Pancreas (tissue), 10 donors: ENCODE results near the gene TBX6. TPM values are rescaled to one million over a fixed set of nuclear protein-coding genes. Genes with fewer than 3 reads are reported as not detected.
"Not testable (repeated sequence)": the region's sequence is repeated elsewhere in the genome, so short reads cannot be mapped to it uniquely, and the experiment has no call there.

Source experiments
- ATAC-seq, 4 donors: fragments of 200-7000 bp; cut with Tn5 transposase; one replicate each; pipeline versions ENCODE4 v1.8.0 to v1.9.1; 2020; ENCODE audit warnings: mild to moderate bottlenecking in 4 of 4, moderate library complexity in 4 of 4
- DNase-seq, 6 donors: peaks; one replicate each; pipeline ENCODE4 v3.0.0-alpha.2; 2020
- FAIRE-seq: peaks from 2 replicates; lab custom pipeline; 2012; peaks lifted over from hg19 to GRCh38; lab: Jason Lieb, UNC
- H3K27ac ChIP-seq, 4 donors: fragments of 200-600 bp; sonication (generic); 1 replicate in 3 of 4; 2 replicates in 1 of 4; pipeline versions ENCODE4 v1.5.0 to v1.8.0; 2020
- H3K27me3 ChIP-seq, 4 donors: fragments of 200-600 bp; one replicate each; pipeline ENCODE4 v1.8.0; 2021
- H3K36me3 ChIP-seq, 3 donors: fragments of 200-600 bp; sonication (generic) in 1 of 3; one replicate each; pipeline versions ENCODE4 v1.5.0 to v1.8.0; 2020 to 2021
- H3K4me1 ChIP-seq, 3 donors: fragments of 200-600 bp; one replicate each; pipeline ENCODE4 v1.8.0; 2021
- H3K4me3 ChIP-seq, 4 donors: fragments of 200-600 bp; sonication (generic) in 2 of 4; one replicate each; pipeline versions ENCODE4 v1.5.0 to v1.8.0; 2020 to 2021
- H3K9me3 ChIP-seq, 4 donors: fragments of 200-600 bp; one replicate each; pipeline ENCODE4 v1.8.0; 2021
- WGBS, 2 donors: extraction: QIAGEN DNeasy Blood & Tissue Kit; methylation state at CpG; one replicate each; pipeline ENCODE4 v1.1.7; 2013; 5-methylcytosine and 5-hydroxymethylcytosine counted together
- intact Hi-C, 3 donors: fragments of 100-400 bp; cut with DNase I; formaldehyde crosslinking; loops; one replicate each; pipeline versions ENCODE4 v1.11.1 to v1.14.2; 2022
- polyA plus RNA-seq, 2 donors: library from polyadenylated mRNA; stranded (reverse); fragments of 200-250 nt; gene quantifications; one replicate each; pipeline ENCODE4 v1.2.3, GENCODE V29; 2013
- total RNA-seq, 6 donors: library from RNA; stranded (reverse); fragmentation: NEBNext Ultra II Directional in 4 of 6; extraction: Animal tissue kit (Norgen Biotek cat#: 25700) in 4 of 6; gene quantifications; one replicate each; pipeline versions ENCODE4 v1.2.1 to v1.2.4, GENCODE V29; 2021 to 2023
- TF ChIP-seq, protein P1 (sequence below), 4 donors: fragments of 200-600 bp; sonication (generic) in 3 of 4; IDR thresholded peaks; one replicate each; pipeline versions ENCODE4 v1.5.0 to v1.8.0; 2021; ENCODE audit warnings: antibody characterized with exemption in 4 of 4
- donor health status: healthy with polysubstance abuse.
- donor health status: DM: no; HTN: no; CAD: no; lungs with moderate emphysema.
- donor health status: DM: no; HTN: no; CAD: no.
- donor health status: control.
- donor health status: control.
- donor health status: Bipolar disorder and iron deficiency.
- donor health status: DM: yes; HTN: yes; CAD: no.
- donor health status: DM: no; HTN: no; CAD: no.
- donor health status: DM: no; HTN: no; CAD: no.
- donor health status: DM: yes; HTN: yes; CAD: no.

Gene TBX6
- total and polyA plus RNA-seq, 8 donors = 1.3 to 3.6 (median 2.1) TPM

DNA sequence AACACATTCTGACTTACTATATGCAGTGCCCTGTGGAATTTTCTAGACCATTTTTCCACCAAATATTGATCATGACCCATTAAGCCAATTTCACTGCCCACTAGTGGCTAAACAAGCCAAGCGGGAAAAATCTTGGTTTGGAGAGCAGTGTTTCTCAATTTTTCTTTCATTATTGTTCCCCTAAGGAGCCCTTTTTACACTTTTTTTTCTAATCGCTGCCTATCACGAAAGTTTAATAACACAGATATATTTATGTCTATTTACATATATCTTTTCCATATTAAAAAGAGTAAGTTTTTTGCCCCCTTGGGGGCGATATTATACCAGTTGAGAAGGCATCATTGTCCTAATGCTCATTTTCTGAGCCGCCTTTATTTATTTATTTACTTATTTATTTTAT lies 49.9 kb downstream of the TBX6 start:
- ATAC-seq = peak in 3 of 4 donors; percentile 54 to 62 (median 59)

DNA sequence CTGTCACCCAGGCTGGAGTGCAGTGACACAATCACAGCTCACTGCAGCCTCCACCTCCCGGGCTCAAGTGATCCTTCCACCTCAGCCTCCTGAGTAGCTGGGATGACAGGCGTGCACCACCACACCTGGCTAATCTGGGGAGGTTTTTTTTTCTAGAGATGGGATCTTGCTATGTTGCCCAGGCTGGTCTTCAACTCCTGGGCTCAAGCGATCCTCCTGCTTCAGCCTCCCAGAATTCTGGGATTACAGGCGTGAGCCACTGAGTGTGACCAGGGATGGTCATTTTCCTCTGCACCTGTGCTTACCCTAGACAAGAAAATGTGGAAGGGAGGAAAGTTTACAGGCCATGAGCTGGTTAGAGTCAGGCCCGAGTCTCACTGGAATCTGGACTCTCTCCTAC lies 51.0 kb downstream of the TBX6 start:
- H3K27me3 ChIP-seq, FAIRE-seq, ATAC-seq, DNase-seq, intact Hi-C loops, H3K9me3 ChIP-seq, H3K27ac ChIP-seq, H3K4me1 ChIP-seq, H3K4me3 ChIP-seq, H3K36me3 ChIP-seq: not testable (repeated sequence)
- 77 to 82% methylated on average over 5 of the region's 5 CpGs for WGBS, 2 donors

More for the DNA sequence above, 49.9 kb downstream of the TBX6 start:
- TF ChIP-seq, protein P1, sequence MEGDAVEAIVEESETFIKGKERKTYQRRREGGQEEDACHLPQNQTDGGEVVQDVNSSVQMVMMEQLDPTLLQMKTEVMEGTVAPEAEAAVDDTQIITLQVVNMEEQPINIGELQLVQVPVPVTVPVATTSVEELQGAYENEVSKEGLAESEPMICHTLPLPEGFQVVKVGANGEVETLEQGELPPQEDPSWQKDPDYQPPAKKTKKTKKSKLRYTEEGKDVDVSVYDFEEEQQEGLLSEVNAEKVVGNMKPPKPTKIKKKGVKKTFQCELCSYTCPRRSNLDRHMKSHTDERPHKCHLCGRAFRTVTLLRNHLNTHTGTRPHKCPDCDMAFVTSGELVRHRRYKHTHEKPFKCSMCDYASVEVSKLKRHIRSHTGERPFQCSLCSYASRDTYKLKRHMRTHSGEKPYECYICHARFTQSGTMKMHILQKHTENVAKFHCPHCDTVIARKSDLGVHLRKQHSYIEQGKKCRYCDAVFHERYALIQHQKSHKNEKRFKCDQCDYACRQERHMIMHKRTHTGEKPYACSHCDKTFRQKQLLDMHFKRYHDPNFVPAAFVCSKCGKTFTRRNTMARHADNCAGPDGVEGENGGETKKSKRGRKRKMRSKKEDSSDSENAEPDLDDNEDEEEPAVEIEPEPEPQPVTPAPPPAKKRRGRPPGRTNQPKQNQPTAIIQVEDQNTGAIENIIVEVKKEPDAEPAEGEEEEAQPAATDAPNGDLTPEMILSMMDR (IDR thresholded peaks at IDR 0.05) = peak in 3 of 4 donors; percentile 25 to 35 (median 33)
- no peak for DNase-seq
- H3K27me3 ChIP-seq = no peaks in the 10 kb centered on the region
- H3K27ac ChIP-seq = no peak overlapping the region
- no peaks in the 10 kb centered on the region for H3K9me3 ChIP-seq
- H3K4me3 ChIP-seq = no peak overlapping the region
- H3K4me1 ChIP-seq = no peaks in the 10 kb centered on the region
- FAIRE-seq = no peak
- intact Hi-C loops = no loop called here
- WGBS, 2 donors = 10 to 11% methylated on average over 5 of the region's 5 CpGs
- H3K36me3 ChIP-seq = no peaks in the 10 kb centered on the region

DNA sequence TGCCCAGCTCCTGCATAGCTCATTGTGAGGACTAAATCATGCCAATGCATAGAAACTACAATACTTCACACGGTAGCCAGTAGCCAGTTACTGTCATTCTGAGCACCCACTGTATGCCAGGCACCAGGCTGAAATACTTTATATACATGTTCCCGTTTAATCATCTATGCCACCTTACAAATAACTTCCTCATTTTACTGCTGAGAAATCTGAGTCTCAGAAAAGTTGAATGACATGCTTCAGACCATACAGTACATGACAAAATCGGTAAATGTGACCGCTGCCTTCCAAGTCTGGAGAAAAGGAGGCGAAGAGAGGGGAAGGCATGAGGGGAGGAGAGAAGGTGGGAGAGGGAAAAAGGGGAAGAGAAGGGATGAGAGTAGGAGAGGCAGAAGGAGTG lies 51.5 kb downstream of the TBX6 start:
- TF ChIP-seq, protein P1 (IDR thresholded peaks at IDR 0.05) = no peak
- Histone ChIP-seq H3K9me3 (no peaks in the 10 kb centered on the region), H3K4me3 (no peak overlapping the region), H3K4me1 (no peaks in the 10 kb centered on the region), H3K36me3 (no peaks in the 10 kb centered on the region), H3K27ac (no peak overlapping the region), H3K27me3 (no peaks in the 10 kb centered on the region)
- 62 to 67% methylated on average over 5 of the region's 5 CpGs for WGBS, 2 donors
- DNase-seq = no peak
- intact Hi-C loops = no loop called here
- no peak for FAIRE-seq
- ATAC-seq = no peak

Other genes starting within 250 kb of the TBX6 start
- 10 to 100 TPM; 31.9 to 50.9 (median 37.3) TPM for gene CDIPT, start 228.7 kb downstream of the TBX6 start, total RNA-seq
- gene CDIPT, start 228.7 kb downstream of the TBX6 start, polyA plus RNA-seq = 10 to 100 TPM; 52.7 to 69.8 TPM
- gene SEZ6L2, start 192.4 kb downstream of the TBX6 start, total RNA-seq = 10 to 100 TPM; 14.7 to 29.4 (median 18.3) TPM
- 10 to 100 TPM; 12.6 to 38.8 TPM for gene SEZ6L2, start 192.4 kb downstream of the TBX6 start, polyA plus RNA-seq
- gene ASPHD1, start 191.4 kb downstream of the TBX6 start, total RNA-seq = 10 to 100 TPM in 1 of 6 donors, 1 to 10 TPM in 5; 3.8 to 11.2 (median 7.1) TPM
- gene ASPHD1, start 191.4 kb downstream of the TBX6 start, polyA plus RNA-seq = 10 to 100 TPM; 11.9 to 21.2 TPM
- 10 to 100 TPM in 1 of 6 donors, 1 to 10 TPM in 5; 7.7 to 15.8 (median 9.0) TPM for gene KCTD13, start 165.7 kb downstream of the TBX6 start, total RNA-seq
- 10 to 100 TPM; 19.3 to 20.5 TPM for gene KCTD13, start 165.7 kb downstream of the TBX6 start, polyA plus RNA-seq
- 10 to 100 TPM; 58.3 to 79.8 (median 68.1) TPM for gene TMEM219, start 129.8 kb downstream of the TBX6 start, total RNA-seq
- 100 to 1,000 TPM; 112 to 114 TPM for gene TMEM219, start 129.8 kb downstream of the TBX6 start, polyA plus RNA-seq
- gene TAOK2, start 118.1 kb downstream of the TBX6 start, total RNA-seq = 10 to 100 TPM; 13.5 to 26.1 (median 16.1) TPM
- 10 to 100 TPM; 28.7 to 41.1 TPM for gene TAOK2, start 118.1 kb downstream of the TBX6 start, polyA plus RNA-seq
- 1 to 10 TPM; 4.4 to 9.5 (median 6.2) TPM for gene HIRIP3, start 96.3 kb downstream of the TBX6 start, total RNA-seq
- gene HIRIP3, start 96.3 kb downstream of the TBX6 start, polyA plus RNA-seq = 10 to 100 TPM in 1 of 2 donors, 1 to 10 TPM in 1; 9.5 to 16.8 TPM
- gene INO80E, start 95.7 kb downstream of the TBX6 start, total RNA-seq = 10 to 100 TPM; 24.0 to 46.8 (median 30.1) TPM
- 100 to 1,000 TPM in 1 of 2 donors, 10 to 100 TPM in 1; 51.0 to 113 TPM for gene INO80E, start 95.7 kb downstream of the TBX6 start, polyA plus RNA-seq
- 1 to 10 TPM in 1 of 6 donors, under 1 TPM in 5; 0.19 to 1.9 (median 0.40) TPM for gene DOC2A, start 80.9 kb downstream of the TBX6 start, total RNA-seq
- gene DOC2A, start 80.9 kb downstream of the TBX6 start, polyA plus RNA-seq = 1 to 10 TPM; 2.6 to 4.4 TPM
- gene C16orf92, start 68.7 kb downstream of the TBX6 start, total RNA-seq = not detected
- gene C16orf92, start 68.7 kb downstream of the TBX6 start, polyA plus RNA-seq = not detected
- gene TLCD3B, start 60.7 kb downstream of the TBX6 start, total RNA-seq = under 1 TPM in 3 of 6 donors, not detected in 3; 0.20 to 0.28 (median 0.24) TPM
- gene TLCD3B, start 60.7 kb downstream of the TBX6 start, polyA plus RNA-seq = 1 to 10 TPM in 1 of 2 donors, under 1 TPM in 1; 0.95 to 2.1 TPM
- gene ALDOA, start 26.2 kb downstream of the TBX6 start, total RNA-seq = 100 to 1,000 TPM; 234 to 425 (median 329) TPM
- gene ALDOA, start 26.2 kb downstream of the TBX6 start, polyA plus RNA-seq = 100 to 1,000 TPM; 304 to 349 TPM
- 10 to 100 TPM; 21.7 to 43.2 (median 27.1) TPM for gene PPP4C, start 15.9 kb downstream of the TBX6 start, total RNA-seq
- gene PPP4C, start 15.9 kb downstream of the TBX6 start, polyA plus RNA-seq = 10 to 100 TPM; 47.2 to 53.7 TPM
- gene YPEL3, start 4.3 kb upstream of the TBX6 start, total RNA-seq = 10 to 100 TPM; 18.6 to 57.1 (median 35.5) TPM
- 100 to 1,000 TPM; 127 to 134 TPM for gene YPEL3, start 4.3 kb upstream of the TBX6 start, polyA plus RNA-seq
- gene GDPD3, start 21.6 kb upstream of the TBX6 start, total RNA-seq = 1 to 10 TPM in 4 of 6 donors, under 1 TPM in 2; 0.41 to 3.5 (median 1.3) TPM
- 1 to 10 TPM; 3.6 to 7.4 TPM for gene GDPD3, start 21.6 kb upstream of the TBX6 start, polyA plus RNA-seq
- 10 to 100 TPM; 19.8 to 34.1 (median 22.8) TPM for gene MAPK3, start 31.3 kb upstream of the TBX6 start, total RNA-seq
- gene MAPK3, start 31.3 kb upstream of the TBX6 start, polyA plus RNA-seq = 10 to 100 TPM; 24.4 to 38.2 TPM
- gene CORO1A, start 91.7 kb upstream of the TBX6 start, total RNA-seq = 10 to 100 TPM in 3 of 6 donors, 1 to 10 TPM in 3; 2.1 to 26.4 (median 9.7) TPM
- gene CORO1A, start 91.7 kb upstream of the TBX6 start, polyA plus RNA-seq = 10 to 100 TPM; 12.2 to 14.9 TPM
- gene BOLA2B, start 101.7 kb upstream of the TBX6 start, total RNA-seq = 10 to 100 TPM; 17.3 to 39.1 (median 30.6) TPM
- gene BOLA2B, start 101.7 kb upstream of the TBX6 start, polyA plus RNA-seq = 100 to 1,000 TPM in 1 of 2 donors, 10 to 100 TPM in 1; 77.2 to 138 TPM
- gene SLX1A, start 102.0 kb upstream of the TBX6 start, total RNA-seq = 10 to 100 TPM in 4 of 6 donors, 1 to 10 TPM in 2; 9.0 to 25.0 (median 14.0) TPM
- 10 to 100 TPM; 61.8 to 63.8 TPM for gene SLX1A, start 102.0 kb upstream of the TBX6 start, polyA plus RNA-seq
- 10 to 100 TPM in 1 of 6 donors, 1 to 10 TPM in 5; 1.0 to 14.7 (median 4.8) TPM for gene SULT1A3, start 107.3 kb upstream of the TBX6 start, total RNA-seq
- 100 to 1,000 TPM in 1 of 2 donors, 10 to 100 TPM in 1; 64.5 to 106 TPM for gene SULT1A3, start 107.3 kb upstream of the TBX6 start, polyA plus RNA-seq
- gene NPIPB13, start 156.6 kb upstream of the TBX6 start, total RNA-seq = 10 to 100 TPM in 1 of 6 donors, 1 to 10 TPM in 4, under 1 TPM in 1; 0.70 to 14.4 (median 5.3) TPM
- 1 to 10 TPM; 6.9 to 10.0 TPM for gene NPIPB13, start 156.6 kb upstream of the TBX6 start, polyA plus RNA-seq